ENCODE data around the gene RAB36. TPM values are rescaled to one million over a fixed set of nuclear protein-coding genes. Genes with fewer than 3 reads are reported as not detected.

Gene RAB36
- total and polyA plus RNA-seq, 4 donors = 0.22 to 0.56 (median 0.37) TPM

GRCh38 chr22:23108249-23109078 is 36.8 kb upstream of the RAB36 start:
- WGBS = 93% methylated on average over 7 of the region's 7 CpGs

DNA sequence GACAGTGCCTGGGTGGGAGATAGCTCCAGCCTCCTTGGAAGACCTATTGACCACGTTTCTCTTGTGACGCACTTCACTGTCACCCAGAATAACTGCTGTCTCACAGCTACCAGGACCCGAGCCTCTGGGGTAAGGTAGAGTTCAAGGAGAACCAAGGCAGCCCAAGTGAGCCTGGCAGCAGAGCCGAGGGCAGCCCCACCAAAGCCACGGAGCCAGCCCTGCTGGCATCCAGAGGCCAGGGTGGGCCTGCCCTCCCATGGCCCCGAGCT is 36.3 kb upstream of the RAB36 start:
- DNase-seq (ENCODE audit: low spot score) = no peak
- no peaks in the 10 kb centered on the region for H3K4me1 ChIP-seq (ENCODE audit: control insufficient read depth in 4 of 4, insufficient read depth in 4 of 4, low read length in 3 of 4)
- 93% methylated on average over 6 of the region's 6 CpGs for WGBS
- no peak for TF ChIP-seq NR2F2 (IDR thresholded peaks at IDR 0.05)
- no peak for TF ChIP-seq CTCF (IDR thresholded peaks at IDR 0.05; ENCODE audit: low read depth, low read length, missing input control)
- no peak for TF ChIP-seq RAD21 (IDR thresholded peaks at IDR 0.05)
- no peak for TF ChIP-seq HNF4G (IDR thresholded peaks at IDR 0.05)
- no peak for TF ChIP-seq YY1 (IDR thresholded peaks at IDR 0.05)
- TF ChIP-seq, protein P1, sequence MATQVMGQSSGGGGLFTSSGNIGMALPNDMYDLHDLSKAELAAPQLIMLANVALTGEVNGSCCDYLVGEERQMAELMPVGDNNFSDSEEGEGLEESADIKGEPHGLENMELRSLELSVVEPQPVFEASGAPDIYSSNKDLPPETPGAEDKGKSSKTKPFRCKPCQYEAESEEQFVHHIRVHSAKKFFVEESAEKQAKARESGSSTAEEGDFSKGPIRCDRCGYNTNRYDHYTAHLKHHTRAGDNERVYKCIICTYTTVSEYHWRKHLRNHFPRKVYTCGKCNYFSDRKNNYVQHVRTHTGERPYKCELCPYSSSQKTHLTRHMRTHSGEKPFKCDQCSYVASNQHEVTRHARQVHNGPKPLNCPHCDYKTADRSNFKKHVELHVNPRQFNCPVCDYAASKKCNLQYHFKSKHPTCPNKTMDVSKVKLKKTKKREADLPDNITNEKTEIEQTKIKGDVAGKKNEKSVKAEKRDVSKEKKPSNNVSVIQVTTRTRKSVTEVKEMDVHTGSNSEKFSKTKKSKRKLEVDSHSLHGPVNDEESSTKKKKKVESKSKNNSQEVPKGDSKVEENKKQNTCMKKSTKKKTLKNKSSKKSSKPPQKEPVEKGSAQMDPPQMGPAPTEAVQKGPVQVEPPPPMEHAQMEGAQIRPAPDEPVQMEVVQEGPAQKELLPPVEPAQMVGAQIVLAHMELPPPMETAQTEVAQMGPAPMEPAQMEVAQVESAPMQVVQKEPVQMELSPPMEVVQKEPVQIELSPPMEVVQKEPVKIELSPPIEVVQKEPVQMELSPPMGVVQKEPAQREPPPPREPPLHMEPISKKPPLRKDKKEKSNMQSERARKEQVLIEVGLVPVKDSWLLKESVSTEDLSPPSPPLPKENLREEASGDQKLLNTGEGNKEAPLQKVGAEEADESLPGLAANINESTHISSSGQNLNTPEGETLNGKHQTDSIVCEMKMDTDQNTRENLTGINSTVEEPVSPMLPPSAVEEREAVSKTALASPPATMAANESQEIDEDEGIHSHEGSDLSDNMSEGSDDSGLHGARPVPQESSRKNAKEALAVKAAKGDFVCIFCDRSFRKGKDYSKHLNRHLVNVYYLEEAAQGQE (IDR thresholded peaks at IDR 0.05) = no peak
- TF ChIP-seq FOXA1 (IDR thresholded peaks at IDR 0.05) = no peak
- no peak for TF ChIP-seq GABPA (IDR thresholded peaks at IDR 0.05 in 1 of 2, conservative IDR thresholded peaks at IDR 0.05 in 1 of 2)
- no peak for TF ChIP-seq ATF3 (IDR thresholded peaks at IDR 0.05)
- no peak for TF ChIP-seq TAF1 (conservative IDR thresholded peaks at IDR 0.05)

More at GRCh38 chr22:23108249-23109078, 36.8 kb upstream of the RAB36 start:
- Histone ChIP-seq H3K9ac (ENCODE audit: low read depth in 1 of 2, low read length in 2 of 2) (no peak overlapping the region), H3K27me3 (ENCODE audit: control insufficient read depth in 4 of 4, insufficient read depth in 4 of 4, low read length in 3 of 4) (no peaks in the 10 kb centered on the region), H3K4me1 (ENCODE audit: control insufficient read depth in 4 of 4, insufficient read depth in 4 of 4, low read length in 3 of 4) (no peaks in the 10 kb centered on the region), H3K9me3 (ENCODE audit: control insufficient read depth in 4 of 4, low read length in 3 of 4) (no peaks in the 10 kb centered on the region), H3K36me3 (ENCODE audit: control insufficient read depth in 4 of 4, insufficient read depth in 3 of 4, low read depth in 1 of 4, low read length in 3 of 4) (no peaks in the 10 kb centered on the region), H3K27ac (ENCODE audit: low read depth in 1 of 2, low read length in 2 of 2) (no peak overlapping the region), H3K4me3 (ENCODE audit: low read depth in 1 of 3, low read length in 3 of 3) (no peak overlapping the region)
- TF ChIP-seq EGR1 (IDR thresholded peaks at IDR 0.05; ENCODE audit: low read depth in 2 of 2) (no peak), HNF4G (IDR thresholded peaks at IDR 0.05) (no peak), ATF3 (IDR thresholded peaks at IDR 0.05) (no peak), SP1 (IDR thresholded peaks at IDR 0.05) (no peak), FOXA2 (IDR thresholded peaks at IDR 0.05) (no peak), FOXA1 (IDR thresholded peaks at IDR 0.05) (no peak), HNF4A (conservative IDR thresholded peaks at IDR 0.05) (no peak), GABPA (IDR thresholded peaks at IDR 0.05 in 1 of 2, conservative IDR thresholded peaks at IDR 0.05 in 1 of 2) (no peak), YY1 (IDR thresholded peaks at IDR 0.05) (no peak), NR2F2 (IDR thresholded peaks at IDR 0.05) (no peak), RAD21 (IDR thresholded peaks at IDR 0.05) (no peak), TAF1 (conservative IDR thresholded peaks at IDR 0.05) (no peak), MAX (IDR thresholded peaks at IDR 0.05) (no peak)
- TF ChIP-seq, protein P2, sequence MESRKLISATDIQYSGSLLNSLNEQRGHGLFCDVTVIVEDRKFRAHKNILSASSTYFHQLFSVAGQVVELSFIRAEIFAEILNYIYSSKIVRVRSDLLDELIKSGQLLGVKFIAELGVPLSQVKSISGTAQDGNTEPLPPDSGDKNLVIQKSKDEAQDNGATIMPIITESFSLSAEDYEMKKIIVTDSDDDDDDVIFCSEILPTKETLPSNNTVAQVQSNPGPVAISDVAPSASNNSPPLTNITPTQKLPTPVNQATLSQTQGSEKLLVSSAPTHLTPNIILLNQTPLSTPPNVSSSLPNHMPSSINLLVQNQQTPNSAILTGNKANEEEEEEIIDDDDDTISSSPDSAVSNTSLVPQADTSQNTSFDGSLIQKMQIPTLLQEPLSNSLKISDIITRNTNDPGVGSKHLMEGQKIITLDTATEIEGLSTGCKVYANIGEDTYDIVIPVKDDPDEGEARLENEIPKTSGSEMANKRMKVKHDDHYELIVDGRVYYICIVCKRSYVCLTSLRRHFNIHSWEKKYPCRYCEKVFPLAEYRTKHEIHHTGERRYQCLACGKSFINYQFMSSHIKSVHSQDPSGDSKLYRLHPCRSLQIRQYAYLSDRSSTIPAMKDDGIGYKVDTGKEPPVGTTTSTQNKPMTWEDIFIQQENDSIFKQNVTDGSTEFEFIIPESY (IDR thresholded peaks at IDR 0.05) = no peak
- TF ChIP-seq, protein P1 (IDR thresholded peaks at IDR 0.05) = no peak
- no peak for DNase-seq (ENCODE audit: low spot score)

More for the DNA sequence above, 36.3 kb upstream of the RAB36 start:
- no peak overlapping the region for H3K27ac ChIP-seq (ENCODE audit: low read depth in 1 of 2, low read length in 2 of 2)
- H3K36me3 ChIP-seq (ENCODE audit: control insufficient read depth in 4 of 4, insufficient read depth in 3 of 4, low read depth in 1 of 4, low read length in 3 of 4) = no peaks in the 10 kb centered on the region
- H3K27me3 ChIP-seq (ENCODE audit: control insufficient read depth in 4 of 4, insufficient read depth in 4 of 4, low read length in 3 of 4) = no peaks in the 10 kb centered on the region
- H3K9me3 ChIP-seq (ENCODE audit: control insufficient read depth in 4 of 4, low read length in 3 of 4) = no peaks in the 10 kb centered on the region
- H3K9ac ChIP-seq (ENCODE audit: low read depth in 1 of 2, low read length in 2 of 2) = no peak overlapping the region
- no peak overlapping the region for H3K4me3 ChIP-seq (ENCODE audit: low read depth in 1 of 3, low read length in 3 of 3)

All from liver (tissue), 9 donors.